HS-27A (cell line): Measurements from ENCODE around the gene SYPL1.

Experiments
- DNase-seq: peaks from one replicate; pipeline ENCODE4 v3.0.0-alpha.2; 2012; ENCODE audit warnings: low read depth, missing footprints

Gene SYPL1

GRCh38 chr7:106065575-106066500 is 46.3 kb downstream of the SYPL1 start:
- no peak for DNase-seq

GRCh38 chr7:106064771-106065574 is 47.1 kb downstream of the SYPL1 start:
- DNase-seq = peak; percentile 69

DNA sequence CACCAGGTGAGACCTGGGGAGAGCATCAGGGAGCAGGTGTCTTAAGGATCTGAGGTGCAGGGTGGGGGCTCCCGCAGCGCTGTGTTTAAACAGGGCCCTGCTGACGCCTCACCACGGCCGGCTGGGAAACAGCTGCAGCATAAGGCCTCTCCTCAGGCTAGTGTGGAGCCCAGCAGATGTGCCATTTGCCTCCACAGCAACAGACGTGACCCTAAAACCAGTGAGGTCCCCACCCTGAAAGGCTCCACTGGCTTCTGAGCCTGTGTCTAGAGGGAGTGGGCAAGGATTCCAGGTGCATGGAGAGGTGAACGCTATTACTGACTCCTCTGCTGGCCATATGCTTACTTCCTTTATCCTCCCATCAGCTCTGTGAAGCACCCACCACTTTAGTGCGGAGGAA is 47.8 kb downstream of the SYPL1 start:
- no peak for DNase-seq

GRCh38 chr7:106063692-106064091 is 48.4 kb downstream of the SYPL1 start:
- no peak for DNase-seq

- no peak for DNase-seq
Measured at GRCh38 chr7:106063024-106063423, 49.1 kb downstream of the SYPL1 start.

GRCh38 chr7:106062521-106062931 is 49.6 kb downstream of the SYPL1 start:
- DNase-seq = no peak

DNA sequence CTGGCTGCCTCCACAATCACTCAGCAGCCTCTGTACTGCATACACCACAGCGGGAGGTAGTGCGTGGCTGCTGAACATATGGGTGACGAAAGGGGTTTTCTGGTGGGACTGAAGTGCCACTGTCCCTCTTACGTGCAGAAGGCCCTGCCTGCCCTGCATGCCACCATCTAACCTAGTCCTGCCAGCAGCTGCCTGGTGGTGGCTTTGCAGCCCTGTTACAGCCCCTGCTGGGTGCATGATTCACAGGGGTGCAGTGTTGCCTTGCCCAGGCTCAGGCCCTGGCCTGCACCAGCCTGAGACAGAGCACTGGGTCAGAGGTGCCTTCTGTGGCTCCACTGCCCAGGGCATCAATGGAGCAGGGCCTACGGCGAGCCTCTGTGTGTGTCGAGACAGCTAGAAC is 50.1 kb downstream of the SYPL1 start:
- no peak for DNase-seq

DNA sequence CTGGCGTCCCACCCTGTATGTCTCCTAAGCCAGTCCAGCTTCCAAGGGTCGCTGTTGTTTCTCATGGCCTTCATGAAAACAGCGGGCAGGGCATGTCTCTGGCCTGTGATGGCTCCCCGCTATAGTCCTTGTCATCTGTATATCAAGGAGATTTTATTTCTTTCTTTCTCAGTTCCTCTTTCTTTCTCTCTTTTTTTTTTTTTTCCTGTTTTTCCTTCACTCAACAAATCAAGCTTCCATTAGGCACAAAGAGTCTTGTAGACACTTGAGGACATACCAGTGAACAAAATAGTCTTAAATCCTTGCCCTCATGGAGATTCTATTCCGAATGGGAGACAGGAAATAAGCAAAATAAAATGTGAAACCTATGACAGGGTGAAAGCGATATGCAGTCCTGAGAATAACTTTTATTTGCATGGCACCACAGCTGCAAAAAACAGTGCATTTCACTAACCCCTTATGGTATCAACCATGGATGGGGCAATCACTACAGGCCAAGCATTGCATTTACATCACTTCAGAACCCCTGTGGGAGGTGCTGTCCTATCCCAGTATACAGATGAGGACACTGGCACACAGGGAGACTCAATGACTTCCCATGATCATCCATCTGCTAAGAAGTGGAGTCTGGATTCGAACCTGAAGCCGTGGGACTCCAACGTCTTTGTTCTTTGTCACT is 50.7 kb downstream of the SYPL1 start:
- no peak for DNase-seq

DNA sequence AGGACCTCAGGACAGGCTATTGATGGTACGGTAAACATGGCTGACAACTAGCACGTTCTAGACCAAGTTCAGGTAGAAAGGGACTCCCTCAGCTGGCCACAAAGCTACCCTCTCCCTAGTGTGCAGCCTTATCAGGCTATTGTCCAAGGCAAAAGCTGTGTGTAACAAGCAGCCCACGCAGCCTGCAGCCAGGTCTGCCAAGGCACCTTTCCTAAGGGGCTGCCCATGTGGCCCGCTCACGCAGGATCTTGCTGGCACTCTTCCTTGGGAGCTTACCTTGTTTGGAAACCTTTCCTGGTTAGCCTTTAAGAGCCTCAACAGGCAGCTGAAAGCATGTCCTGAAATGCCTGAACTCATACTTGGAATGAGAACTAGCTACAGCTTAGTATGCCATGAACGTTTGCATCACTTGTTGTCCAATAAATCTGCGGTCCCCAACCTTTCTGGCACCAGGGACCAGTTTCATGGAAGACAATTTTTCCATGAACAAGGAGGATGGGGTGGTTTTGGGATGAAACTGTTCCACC is 51.7 kb downstream of the SYPL1 start:
- no peak for DNase-seq

DNA sequence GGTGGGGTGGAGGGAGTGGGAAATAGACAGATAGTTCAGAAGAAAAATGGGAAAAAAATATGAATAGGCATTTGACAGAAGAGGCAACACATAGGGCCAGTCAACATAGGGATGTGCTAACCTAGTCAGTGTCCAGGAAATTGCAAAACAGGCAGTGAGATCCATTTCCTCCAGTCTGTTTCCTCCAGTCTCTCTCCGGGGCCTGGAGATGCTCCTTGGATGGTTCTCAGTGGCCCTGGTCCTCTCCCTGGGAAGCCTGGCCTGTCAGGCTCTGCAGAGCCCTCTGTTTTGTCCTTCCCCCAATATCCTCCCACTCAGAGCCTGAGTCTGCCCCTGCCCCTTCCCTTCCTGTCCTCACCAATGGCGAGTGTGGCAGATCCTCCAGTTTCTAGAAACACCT is 52.6 kb downstream of the SYPL1 start:
- DNase-seq = no peak

GRCh38 chr7:106058928-106059324 is 53.2 kb downstream of the SYPL1 start:
- no peak for DNase-seq

- no peak for DNase-seq
Measured at GRCh38 chr7:106057962-106058927, 53.9 kb downstream of the SYPL1 start.

DNA sequence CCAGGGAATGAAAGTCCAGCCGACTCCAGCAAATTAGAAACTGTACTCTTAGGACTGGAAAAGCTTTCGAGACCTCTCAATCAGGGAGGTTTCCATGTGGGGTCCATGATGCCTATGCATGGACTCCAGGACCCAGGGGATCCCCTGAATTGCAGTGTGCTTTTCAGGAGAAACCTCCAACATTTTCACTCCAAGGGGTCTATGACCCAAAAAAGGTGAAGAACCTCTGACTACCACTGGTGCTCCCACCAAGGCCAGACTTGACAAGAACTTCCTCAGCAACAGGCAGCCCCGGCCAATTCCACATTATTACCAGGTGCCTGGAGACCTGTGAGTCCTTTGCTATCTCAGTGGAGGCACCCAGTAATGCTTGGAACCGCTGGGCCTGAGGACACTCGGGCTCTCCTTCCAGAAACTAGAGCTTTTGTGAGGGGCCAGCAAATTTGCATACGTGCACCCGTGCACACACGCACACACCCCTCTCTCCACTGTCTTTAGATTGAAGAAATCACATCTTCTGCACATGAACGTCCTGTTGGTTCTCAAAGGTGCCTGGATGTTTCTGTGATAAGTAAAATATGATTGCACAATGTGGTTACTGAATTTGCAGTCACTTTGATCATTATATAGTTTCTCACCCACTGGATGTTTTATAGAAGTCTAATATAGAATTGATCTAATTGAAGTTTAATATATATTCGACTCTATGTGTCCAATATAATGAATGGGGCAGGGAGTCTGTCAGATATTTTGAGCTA is 54.7 kb downstream of the SYPL1 start:
- no peak for DNase-seq

GRCh38 chr7:106056513-106057203 is 55.5 kb downstream of the SYPL1 start:
- no peak for DNase-seq

- no peak for DNase-seq
Measured at GRCh38 chr7:106054971-106055532, 57.1 kb downstream of the SYPL1 start.

DNA sequence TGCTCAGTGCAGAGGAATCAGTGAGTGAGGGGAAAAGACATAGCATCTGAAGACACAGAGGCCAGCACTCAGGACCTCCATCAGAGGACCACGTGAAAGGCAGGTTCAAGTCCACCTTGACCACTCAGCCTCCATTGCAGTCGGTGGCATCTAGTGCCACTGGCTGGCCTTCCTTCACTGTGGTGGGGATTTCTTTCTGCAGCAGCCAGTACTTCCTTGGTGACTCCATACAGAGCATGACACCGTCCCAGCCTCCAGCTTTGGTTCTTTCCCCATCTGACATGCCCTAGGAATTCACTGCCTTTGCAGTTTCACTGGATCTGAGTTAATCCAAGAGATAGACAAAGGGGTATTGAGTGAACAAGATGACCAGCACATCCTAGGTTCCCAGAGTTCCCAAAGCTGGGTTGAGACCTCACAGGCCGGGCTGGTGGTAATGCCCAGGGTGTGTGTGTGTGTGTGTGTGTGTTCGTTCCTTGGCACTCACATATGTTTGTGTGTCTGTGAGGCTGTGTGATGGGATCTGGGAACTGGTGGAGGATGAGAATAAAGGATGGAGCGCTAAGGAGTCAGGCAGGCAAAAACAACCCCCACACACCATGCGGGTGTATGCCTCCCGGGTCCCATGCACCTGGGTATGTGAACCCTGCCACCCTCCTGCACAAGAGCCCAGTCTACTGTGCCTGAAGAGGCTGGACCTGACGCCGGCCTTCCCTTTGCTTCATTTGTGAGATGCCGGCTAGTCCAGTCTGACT is 57.8 kb downstream of the SYPL1 start:
- DNase-seq = no peak

DNA sequence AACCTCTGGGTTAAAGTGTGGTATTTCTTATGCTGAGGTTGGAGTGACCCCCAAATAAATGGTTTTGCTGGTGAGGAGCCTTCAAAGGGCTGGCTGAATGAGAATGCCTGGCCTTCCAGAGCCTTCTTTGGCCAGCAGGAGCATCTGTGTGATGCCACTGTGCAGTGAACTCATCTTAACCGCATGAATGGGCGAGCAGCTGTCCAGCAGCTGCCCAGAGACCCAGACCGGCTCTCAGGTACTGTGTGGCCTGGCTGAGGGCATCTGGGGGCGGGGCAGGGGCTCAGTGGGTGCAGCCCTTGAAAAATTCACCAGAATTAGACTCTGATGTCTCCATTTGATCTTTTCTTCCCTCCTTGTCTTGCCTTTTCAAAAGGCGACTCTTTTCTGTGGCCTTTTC is 59.0 kb downstream of the SYPL1 start:
- no peak for DNase-seq

DNA sequence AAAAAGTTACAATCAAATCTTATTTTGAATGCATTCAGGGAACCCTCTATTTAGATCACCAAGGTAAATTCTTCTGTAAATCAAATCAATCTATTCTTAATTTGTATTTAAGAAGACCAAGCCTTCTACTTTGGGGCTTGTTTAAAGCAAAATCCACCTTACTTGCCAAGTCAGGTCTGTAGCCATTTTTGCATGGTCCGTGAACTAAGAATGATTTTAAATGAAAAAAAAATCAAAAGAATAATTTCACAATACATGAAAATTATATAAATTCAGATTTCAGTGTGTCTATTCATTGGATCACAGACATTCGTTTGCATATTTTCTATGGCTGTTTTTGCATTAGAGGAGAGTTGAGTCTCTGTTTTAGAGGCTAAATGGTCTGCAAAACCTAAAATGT is 59.4 kb downstream of the SYPL1 start:
- DNase-seq = no peak

GRCh38 chr7:106050746-106051117 is 61.4 kb downstream of the SYPL1 start:
- no peak for DNase-seq
